K562 (cell line): ENCODE data around the gene VPS37D. TPM values are rescaled to one million over a fixed set of nuclear protein-coding genes. Genes with fewer than 3 reads are reported as not detected.

ENCODE experiments used
- ATAC-seq: fragments of 200-7000 bp; cut with Tn5 transposase; 3 replicates; pipeline ENCODE4 v1.9.1; 2020; ENCODE audit warnings: moderate library complexity
- BruUV-seq: library from RNA; stranded (reverse); fragments of 400-500 nt; replicated peaks from 2 replicates; lab custom pipeline; 2021; lab: Mats Ljungman, UMichigan
- CTCF ChIA-PET: fragments of 300-600 bp; formaldehyde crosslinking; extraction: SDS; loops from one replicate; lab custom pipeline; 2021; ENCODE audit warnings: low intra/inter-chr PET ratio; lab: Yijun Ruan, JAX
- POLR2A ChIA-PET: fragments of 300-600, 350-650 bp; sonication (Branson Sonifier 250); formaldehyde crosslinking; extraction: SDS; loops from one replicate; lab custom pipeline; 2021; ENCODE audit warnings: antibody characterized with exemption, inconsistent platforms; lab: Yijun Ruan, JAX
- DNase-seq, 4 experiments: peaks; one replicate each; pipeline versions ENCODE4 v3.0.0 to v3.0.0-alpha.2; 2011 to 2018; ENCODE audit warnings: low spot score in 3 of 4, mixed read lengths in 3 of 4; ENCODE audit errors: extremely low read depth in 1 of 4
- FAIRE-seq: peaks from 2 replicates; lab custom pipeline; 2011; peaks lifted over from hg19 to GRCh38; lab: Jason Lieb, UNC
- H2AFZ ChIP-seq: 2 replicates; pipeline ENCODE4 v1.6.0; 2011; ENCODE audit warnings: low read depth, low read length, control low read depth, inconsistent platforms
- H3K27ac ChIP-seq: fragments of 200-600 bp; 3 replicates; pipeline ENCODE4 v1.8.0; 2011; ENCODE audit warnings: low read depth, mild to moderate bottlenecking, control low read depth, inconsistent platforms, low read length, moderate library complexity, mixed read lengths; ENCODE audit errors: extremely low read depth
- H3K27me3 ChIP-seq, 2 experiments: fragments of 300-600 bp in 1 of 2; 2 replicates in 1 of 2; 3 replicates in 1 of 2; pipeline versions ENCODE4 v1.6.0 to v1.8.0; 2011; ENCODE audit warnings: inconsistent platforms in 2 of 2, low read length in 2 of 2, mild to moderate bottlenecking in 1 of 2, mixed read lengths in 1 of 2, moderate library complexity in 1 of 2; ENCODE audit not compliant: control insufficient read depth in 2 of 2, insufficient read depth in 2 of 2
- H3K36me3 ChIP-seq: fragments of 300-600 bp; 3 replicates; pipeline ENCODE4 v1.8.0; 2011; ENCODE audit warnings: mild to moderate bottlenecking, low read length, inconsistent platforms; ENCODE audit not compliant: control insufficient read depth, insufficient read depth
- H3K4me1 ChIP-seq, 2 experiments: fragments of 200-600 bp in 1 of 2; replicated peaks in 1 of 2; 2 replicates in 1 of 2; 3 replicates in 1 of 2; pipeline versions ENCODE4 v1.5.1 to v1.8.0; 2011; ENCODE audit warnings: inconsistent platforms in 2 of 2, low read length in 2 of 2, mild to moderate bottlenecking in 1 of 2, mixed read lengths in 1 of 2, moderate library complexity in 1 of 2; ENCODE audit not compliant: control insufficient read depth in 2 of 2, insufficient read depth in 2 of 2
- H3K4me2 ChIP-seq: 2 replicates; pipeline ENCODE4 v1.6.1; 2011; ENCODE audit warnings: low read length, control low read depth, inconsistent platforms, mixed read lengths; ENCODE audit not compliant: insufficient read depth
- H3K4me3 ChIP-seq: fragments of 200-600 bp; sonication (generic), shearing (Covaris generic); 2 replicates; pipeline ENCODE4 v1.5.1; 2016; ENCODE audit warnings: control low read depth, inconsistent platforms
- H3K79me2 ChIP-seq: fragments of 200-600 bp; 3 replicates; pipeline ENCODE4 v1.8.0; 2011; ENCODE audit warnings: low read length, inconsistent platforms; ENCODE audit not compliant: control insufficient read depth, insufficient read depth
- H3K9ac ChIP-seq, 2 experiments: 2 replicates each; pipeline versions ENCODE4 v1.6.0 to v1.6.1; 2011; ENCODE audit warnings: low read depth in 2 of 2, low read length in 2 of 2, control low read depth in 1 of 2, inconsistent platforms in 1 of 2, mild to moderate bottlenecking in 1 of 2, mixed read lengths in 1 of 2; ENCODE audit not compliant: insufficient read depth in 1 of 2
- H3K9me1 ChIP-seq: one replicate; pipeline ENCODE4 v1.6.0; 2011; ENCODE audit warnings: inconsistent platforms, mild to moderate bottlenecking, low read length, moderate library complexity; ENCODE audit not compliant: control insufficient read depth, insufficient read depth
- H3K9me3 ChIP-seq: replicated peaks from 2 replicates; pipeline ENCODE4 v1.5.1; 2011; ENCODE audit warnings: low read depth, low read length, inconsistent platforms; ENCODE audit not compliant: control insufficient read depth, insufficient read depth
- H4K20me1 ChIP-seq: replicated peaks from 2 replicates; pipeline ENCODE4 v1.6.1; 2011; ENCODE audit warnings: low read length, inconsistent platforms, mixed read lengths; ENCODE audit not compliant: control insufficient read depth, insufficient read depth
- CGGBP1 ChIP-seq: fragments of 250-450 bp; sonication (Bioruptor Pico); IDR thresholded peaks from 2 replicates; pipeline ENCODE4 v1.9.0; 2021; ENCODE audit warnings: mild to moderate bottlenecking
- HNRNPK ChIP-seq: fragments of 200-400 bp; formaldehyde crosslinking; IDR thresholded peaks from one replicate; pipeline ENCODE4 v1.6.1; 2018; ENCODE audit warnings: mild to moderate bottlenecking, low read depth, low read length; ENCODE audit not compliant: poor library complexity, severe bottlenecking
- KAT2B ChIP-seq: IDR thresholded peaks from one replicate; pipeline ENCODE4 v1.6.1; 2012; ENCODE audit warnings: low read depth, mild to moderate bottlenecking, control low read depth, inconsistent platforms, low read length, moderate library complexity
- KDM5B ChIP-seq: fragments of 200-600 bp; sonication (generic); IDR thresholded peaks from 2 replicates; pipeline ENCODE4 v1.6.1; 2012; ENCODE audit warnings: low read depth, mild to moderate bottlenecking, moderate library complexity, low read length, control low read depth, inconsistent platforms; ENCODE audit not compliant: insufficient replicate concordance
- PML ChIP-seq: IDR thresholded peaks from 2 replicates; pipeline ENCODE4 v1.6.1; 2012; ENCODE audit warnings: low read length, inconsistent platforms
- RBFOX2 ChIP-seq: fragments of 200-400 bp; formaldehyde crosslinking; IDR thresholded peaks from 2 replicates; pipeline ENCODE4 v1.6.1; 2017; ENCODE audit warnings: low read depth, mild to moderate bottlenecking, low read length, moderate library complexity
- SAP30 ChIP-seq: fragments of 200-600 bp; sonication (generic); IDR thresholded peaks from 2 replicates; pipeline ENCODE4 v1.6.1; 2012; ENCODE audit warnings: borderline replicate concordance, low read depth, mild to moderate bottlenecking, moderate library complexity, low read length, control low read depth, inconsistent platforms; ENCODE audit not compliant: insufficient read depth, poor library complexity, severe bottlenecking
- YY1 ChIP-seq, 3 experiments: IDR thresholded peaks; 2 replicates each; pipeline ENCODE4 v1.6.1; 2011; ENCODE audit warnings: low read length in 2 of 3, mild to moderate bottlenecking in 2 of 3, moderate library complexity in 2 of 3, borderline replicate concordance in 1 of 3, control low read depth in 1 of 3, low read depth in 1 of 3; ENCODE audit not compliant: insufficient read depth in 3 of 3, insufficient replicate concordance in 2 of 3, control insufficient read depth in 1 of 3, insufficient read length in 1 of 3; ENCODE audit errors: extremely low read depth in 1 of 3
- ZBTB7A ChIP-seq: IDR thresholded peaks from 2 replicates; pipeline ENCODE4 v1.6.1; 2011; ENCODE audit warnings: low read depth, mild to moderate bottlenecking, low read length, moderate library complexity, borderline replicate concordance; ENCODE audit not compliant: control insufficient read depth
- WGBS: fragments of 100-300 bp; shearing (Covaris generic); methylation state at CpG from one replicate; pipeline ENCODE4 v1.1.6; 2016; ENCODE audit warnings: low coverage, mixed read lengths; ENCODE audit not compliant: insufficient coverage; ENCODE audit errors: missing lambda C conversion rate; 5-methylcytosine and 5-hydroxymethylcytosine counted together
- in situ Hi-C: fragments of 300-500 bp; cut with MboI; formaldehyde crosslinking; loops from 4 replicates; pipeline ENCODE4 v1.15.0; 2018; ENCODE audit warnings: inconsistent platforms, mixed read lengths
- intact Hi-C: fragments of 100-400 bp; cut with micrococcal nuclease; formaldehyde crosslinking; loops from 2 replicates; pipeline ENCODE4 v1.14.2; 2022
- polyA plus RNA-seq, 8 experiments: library from polyadenylated mRNA; depleted of rRNA in 4 of 8; stranded (reverse) in 5 of 8; unstranded in 3 of 8; fragments of >200 nt; fragmentation: Nextera tagmentation in 2 of 8; fragmentation: Illumina TruSeq in 1 of 8; extraction: Ambion mirVana in 2 of 8; extraction: Trizol in 1 of 8; gene quantifications; 2 replicates each; pipeline versions ENCODE4 v1.2.1 to v1.2.3, GENCODE V29; 2011 to 2014; ENCODE audit warnings: inconsistent platforms in 1 of 8, missing spikeins in 1 of 8
- total RNA-seq, 7 experiments: library from RNA; depleted of rRNA in 6 of 7; stranded (reverse); fragments of >200 nt in 6 of 7; fragmentation: Illumina TruSeq in 2 of 7; extraction: Trizol in 2 of 7; gene quantifications; 2 replicates each; pipeline versions ENCODE4 v1.2.1 to v1.2.3, GENCODE V29; 2011 to 2021; ENCODE audit warnings: low replicate concordance in 1 of 7
- TF ChIP-seq, protein P1 (sequence below): fragments of 250-450 bp; sonication (Bioruptor Pico); IDR thresholded peaks from 2 replicates; pipeline ENCODE4 v1.5.0; 2021

The VPS37D gene
- total and polyA plus RNA-seq, 9 of the 15 experiments (the other 6 are each of a cell fraction or from before 2014, with no cell fraction given): 0.25 to 2.3 (median 1.0) TPM; not detected in 3

- TF ChIP-seq HNRNPK (no peak), RBFOX2 (peak; percentile 52; the same call in 1 of the 2 replicates)
- ChIA-PET POLR2A (interaction anchor here (0.7 to 1.7 kb wide), 3 partner anchors 11 to 16 kb away, joined by 3 to 7 read pairs (median 4); no protein-coding TSS in a partner anchor), CTCF (interaction anchor here (1.1 kb wide), 1 partner anchor 16 kb away, joined by 3 read pairs; no protein-coding TSS in a partner anchor)
- Histone ChIP-seq H3K4me1 (peaks cover 19 to 39% of the 10 kb centered on the region in 2 experiments; a peak in 4 of 5 replicates), H3K27me3 (no peaks in the 10 kb centered on the region), H3K27ac (no peak overlapping the region), H3K4me2 (no peak overlapping the region), H3K9me3 (no peaks in the 10 kb centered on the region), H2AFZ (no peak overlapping the region), H3K9me1 (no peaks in the 10 kb centered on the region), H3K4me3 (no peak overlapping the region), H4K20me1 (0 out of 2 replicates have a peak, but pooled peaks cover 11% of the 10 kb centered on the region), H3K36me3 (peaks cover 63% of the 10 kb centered on the region), H3K9ac (peak overlapping the region in 1 of 2 experiments; percentile 83; a peak in 2 of 4 replicates), H3K79me2 (peaks cover 75% of the 10 kb centered on the region)
- intact Hi-C loops (no loop called here), in situ Hi-C loops (no loop called here)
- no TSS peak for BruUV-seq
- no peak for DNase-seq
- FAIRE-seq: no peak
- WGBS: 97% methylated on average over 18 of the region's 18 CpGs
- no peak for ATAC-seq
These were observed 17.7 kb downstream of the VPS37D start for GRCh38 chr7:73685311-73685710.

- no peak for ATAC-seq
- no peak overlapping the region for H3K4me3 ChIP-seq
- H3K27me3 ChIP-seq: no peaks in the 10 kb centered on the region
- 0 out of 2 replicates have a peak, but pooled peaks cover 8% of the 10 kb centered on the region for H4K20me1 ChIP-seq
- peaks cover 0 to 18% of the 10 kb centered on the region in 2 experiments; a peak in 2 of 5 replicates for H3K4me1 ChIP-seq
- no peak overlapping the region for H3K4me2 ChIP-seq
- TF ChIP-seq KDM5B (no peak), KAT2B (no peak), CGGBP1 (no peak), SAP30 (no peak), ZBTB7A (no peak), YY1 (IDR thresholded peaks at IDR 0.05; ENCODE audit: borderline replicate concordance in 1 of 3, control insufficient read depth in 1 of 3, extremely low read depth in 1 of 3, insufficient read depth in 3 of 3, insufficient read length in 1 of 3, insufficient replicate concordance in 2 of 3, low read depth in 1 of 3, low read length in 2 of 3) (peak; percentile 12 to 88 (median 77)), PML (no peak)
- TF ChIP-seq, protein P1, sequence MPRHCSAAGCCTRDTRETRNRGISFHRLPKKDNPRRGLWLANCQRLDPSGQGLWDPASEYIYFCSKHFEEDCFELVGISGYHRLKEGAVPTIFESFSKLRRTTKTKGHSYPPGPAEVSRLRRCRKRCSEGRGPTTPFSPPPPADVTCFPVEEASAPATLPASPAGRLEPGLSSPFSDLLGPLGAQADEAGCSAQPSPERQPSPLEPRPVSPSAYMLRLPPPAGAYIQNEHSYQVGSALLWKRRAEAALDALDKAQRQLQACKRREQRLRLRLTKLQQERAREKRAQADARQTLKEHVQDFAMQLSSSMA: no peak
- TF ChIP-seq, all 486 proteins: peak for 1
- Histone ChIP-seq H3K9me3 (no peaks in the 10 kb centered on the region), H3K27ac (no peak overlapping the region), H2AFZ (no peak overlapping the region), H3K9ac (no peak overlapping the region), H3K79me2 (peaks cover 46% of the 10 kb centered on the region), H3K9me1 (no peaks in the 10 kb centered on the region), H3K36me3 (peaks cover 83% of the 10 kb centered on the region)
- DNase-seq (no peak), FAIRE-seq (no peak)
- ChIA-PET CTCF (no interaction called here), POLR2A (interaction anchor here (0.8 to 1.9 kb wide), 2 partner anchors 13 to 14 kb away, joined by 3 to 5 read pairs; no protein-coding TSS in a partner anchor)
- intact Hi-C loops (no loop called here), in situ Hi-C loops (no loop called here)
- 86% methylated on average over 8 of the region's 8 CpGs for WGBS
- no TSS peak for BruUV-seq
These were observed 20.7 kb downstream of the VPS37D start for GRCh38 chr7:73688288-73688687.
